Measurements from ENCODE around the gene KRT72.

Gene KRT72

GRCh38 chr12:52630008-52630500 is 28.8 kb upstream of the KRT72 start:
- H3K9ac ChIP-seq (ENCODE audit: low read depth, low read length, poor library complexity) = peak overlapping the region; percentile 75
- H3K27me3 ChIP-seq (ENCODE audit: control insufficient read depth in 3 of 3, insufficient read depth in 3 of 3, low read depth in 1 of 3, low read length in 3 of 3) = peaks cover 0 to 9% (median 0%) of the 10 kb centered on the region in 3 experiments
- peak overlapping the region; percentile 3 for H2AK5ac ChIP-seq (ENCODE audit: low read depth, low read length)
- no peak overlapping the region for H3K14ac ChIP-seq (ENCODE audit: low read length)
- no peak overlapping the region for H2AFZ ChIP-seq (ENCODE audit: low read length)
- H3K4ac ChIP-seq (ENCODE audit: low read length) = no peak overlapping the region
- no peak overlapping the region for H2BK120ac ChIP-seq (ENCODE audit: low read depth, low read length)
- no peak overlapping the region for H4K91ac ChIP-seq (ENCODE audit: low read depth, low read length, poor library complexity)
- peak overlapping the region; percentile 17 for H2BK5ac ChIP-seq (ENCODE audit: low read length)
- peaks cover 0 to 7% of the 10 kb centered on the region in 2 donors for H3K4me1 ChIP-seq (ENCODE audit: control insufficient read depth in 2 of 2, insufficient read depth in 1 of 2, low read depth in 1 of 2, low read length in 2 of 2)
- no CpG with 5 or more reads among the region's 7 CpGs for WGBS, 2 donors (ENCODE audit: extremely low coverage in 2 of 2, insufficient read length in 2 of 2, insufficient replicate concordance in 1 of 2)
- no peak overlapping the region for H3K4me2 ChIP-seq (ENCODE audit: insufficient read depth, low read length, poor library complexity, severe bottlenecking)
- peak overlapping the region; percentile 54 for H2BK15ac ChIP-seq (ENCODE audit: low read length)
- H3K4me3 ChIP-seq (ENCODE audit: low read length in 2 of 2) = no peak overlapping the region
- no peaks in the 10 kb centered on the region for H3K79me1 ChIP-seq (ENCODE audit: low read depth, low read length)
- H4K8ac ChIP-seq (ENCODE audit: low read depth, low read length) = no peak overlapping the region
- H3K36me3 ChIP-seq (replicated peaks in 1 of 2; ENCODE audit: control insufficient read depth in 2 of 2, insufficient read depth in 2 of 2, low read length in 2 of 2) = no peaks in the 10 kb centered on the region
- H2BK12ac ChIP-seq (ENCODE audit: low read length) = peak overlapping the region; percentile 41
- DNase-seq (ENCODE audit: low spot score) = no peak
- H3K27ac ChIP-seq (replicated peaks; ENCODE audit: low read length) = no peak overlapping the region
- no peaks in the 10 kb centered on the region for H3K9me3 ChIP-seq (replicated peaks in 1 of 2; ENCODE audit: control insufficient read depth in 2 of 2, insufficient read depth in 1 of 2, low read depth in 1 of 2, low read length in 2 of 2)
- no peak overlapping the region for H3K18ac ChIP-seq (ENCODE audit: low read length)
- H3K23ac ChIP-seq (ENCODE audit: low read depth, low read length, poor library complexity) = peak overlapping the region; percentile 52

GRCh38 chr12:52629281-52630007 is 28.2 kb upstream of the KRT72 start:
- Histone ChIP-seq H4K91ac (ENCODE audit: low read depth, low read length, poor library complexity) (no peak overlapping the region), H3K9ac (ENCODE audit: low read depth, low read length, poor library complexity) (no peak overlapping the region), H3K9me3 (replicated peaks in 1 of 2; ENCODE audit: control insufficient read depth in 2 of 2, insufficient read depth in 1 of 2, low read depth in 1 of 2, low read length in 2 of 2) (no peaks in the 10 kb centered on the region), H3K18ac (ENCODE audit: low read length) (peak overlapping the region; percentile 44), H3K27ac (replicated peaks; ENCODE audit: low read length) (no peak overlapping the region), H2BK12ac (ENCODE audit: low read length) (no peak overlapping the region), H3K36me3 (replicated peaks in 1 of 2; ENCODE audit: control insufficient read depth in 2 of 2, insufficient read depth in 2 of 2, low read length in 2 of 2) (no peaks in the 10 kb centered on the region), H3K4me3 (ENCODE audit: low read length in 2 of 2) (no peak overlapping the region), H2BK15ac (ENCODE audit: low read length) (peak overlapping the region; percentile 54), H3K4me2 (ENCODE audit: insufficient read depth, low read length, poor library complexity, severe bottlenecking) (no peak overlapping the region), H3K4ac (ENCODE audit: low read length) (no peak overlapping the region), H3K79me1 (ENCODE audit: low read depth, low read length) (no peaks in the 10 kb centered on the region), H3K27me3 (ENCODE audit: control insufficient read depth in 3 of 3, insufficient read depth in 3 of 3, low read depth in 1 of 3, low read length in 3 of 3) (peaks cover 0 to 9% (median 0%) of the 10 kb centered on the region in 3 experiments), H3K23ac (ENCODE audit: low read depth, low read length, poor library complexity) (no peak overlapping the region), H3K4me1 (ENCODE audit: control insufficient read depth in 2 of 2, insufficient read depth in 1 of 2, low read depth in 1 of 2, low read length in 2 of 2) (peaks cover 0 to 7% of the 10 kb centered on the region in 2 donors), H2AFZ (ENCODE audit: low read length) (no peak overlapping the region), H2BK5ac (ENCODE audit: low read length) (peak overlapping the region; percentile 79), H2BK120ac (ENCODE audit: low read depth, low read length) (no peak overlapping the region), H3K14ac (ENCODE audit: low read length) (no peak overlapping the region), H2AK5ac (ENCODE audit: low read depth, low read length) (peak overlapping the region; percentile 70), H4K8ac (ENCODE audit: low read depth, low read length) (no peak overlapping the region)
- DNase-seq (ENCODE audit: low spot score) = no peak
- no CpG with 5 or more reads among the region's 12 CpGs for WGBS, 2 donors (ENCODE audit: extremely low coverage in 2 of 2, insufficient read length in 2 of 2, insufficient replicate concordance in 1 of 2)

GRCh38 chr12:52628841-52629240 is 27.6 kb upstream of the KRT72 start:
- no peak for DNase-seq (ENCODE audit: low spot score)

GRCh38 chr12:52628111-52628507 is 26.8 kb upstream of the KRT72 start:
- Histone ChIP-seq H3K4me3 (ENCODE audit: low read length in 2 of 2) (no peak overlapping the region), H3K4me2 (ENCODE audit: insufficient read depth, low read length, poor library complexity, severe bottlenecking) (no peak overlapping the region), H3K27ac (replicated peaks; ENCODE audit: low read length) (no peak overlapping the region), H4K91ac (ENCODE audit: low read depth, low read length, poor library complexity) (no peak overlapping the region), H3K23ac (ENCODE audit: low read depth, low read length, poor library complexity) (no peak overlapping the region), H2AK5ac (ENCODE audit: low read depth, low read length) (no peak overlapping the region), H3K14ac (ENCODE audit: low read length) (no peak overlapping the region), H4K8ac (ENCODE audit: low read depth, low read length) (no peak overlapping the region), H3K27me3 (ENCODE audit: control insufficient read depth in 3 of 3, insufficient read depth in 3 of 3, low read depth in 1 of 3, low read length in 3 of 3) (peaks cover 0 to 3% (median 0%) of the 10 kb centered on the region in 3 experiments), H3K79me1 (ENCODE audit: low read depth, low read length) (no peaks in the 10 kb centered on the region), H2AFZ (ENCODE audit: low read length) (no peak overlapping the region), H3K36me3 (replicated peaks in 1 of 2; ENCODE audit: control insufficient read depth in 2 of 2, insufficient read depth in 2 of 2, low read length in 2 of 2) (no peaks in the 10 kb centered on the region), H3K4me1 (ENCODE audit: control insufficient read depth in 2 of 2, insufficient read depth in 1 of 2, low read depth in 1 of 2, low read length in 2 of 2) (peaks cover 0 to 7% of the 10 kb centered on the region in 2 donors), H2BK120ac (ENCODE audit: low read depth, low read length) (no peak overlapping the region), H2BK15ac (ENCODE audit: low read length) (no peak overlapping the region), H3K4ac (ENCODE audit: low read length) (no peak overlapping the region), H3K9ac (ENCODE audit: low read depth, low read length, poor library complexity) (no peak overlapping the region), H2BK12ac (ENCODE audit: low read length) (no peak overlapping the region), H2BK5ac (ENCODE audit: low read length) (no peak overlapping the region), H3K9me3 (replicated peaks in 1 of 2; ENCODE audit: control insufficient read depth in 2 of 2, insufficient read depth in 1 of 2, low read depth in 1 of 2, low read length in 2 of 2) (no peaks in the 10 kb centered on the region), H3K18ac (ENCODE audit: low read length) (no peak overlapping the region)
- no peak for DNase-seq (ENCODE audit: low spot score)
- no CpG with 5 or more reads among the region's 4 CpGs for WGBS, 2 donors (ENCODE audit: extremely low coverage in 2 of 2, insufficient read length in 2 of 2, insufficient replicate concordance in 1 of 2)

More at GRCh38 chr12:52628841-52629240, 27.6 kb upstream of the KRT72 start:
- Histone ChIP-seq H3K4me3 (ENCODE audit: low read length in 2 of 2) (no peak overlapping the region), H4K91ac (ENCODE audit: low read depth, low read length, poor library complexity) (no peak overlapping the region), H2AFZ (ENCODE audit: low read length) (no peak overlapping the region), H3K23ac (ENCODE audit: low read depth, low read length, poor library complexity) (peak overlapping the region; percentile 50), H3K18ac (ENCODE audit: low read length) (peak overlapping the region; percentile 44), H3K14ac (ENCODE audit: low read length) (no peak overlapping the region), H3K9me3 (replicated peaks in 1 of 2; ENCODE audit: control insufficient read depth in 2 of 2, insufficient read depth in 1 of 2, low read depth in 1 of 2, low read length in 2 of 2) (no peaks in the 10 kb centered on the region), H2BK12ac (ENCODE audit: low read length) (no peak overlapping the region), H3K9ac (ENCODE audit: low read depth, low read length, poor library complexity) (no peak overlapping the region), H2AK5ac (ENCODE audit: low read depth, low read length) (peak overlapping the region; percentile 70), H3K4ac (ENCODE audit: low read length) (no peak overlapping the region), H3K27me3 (ENCODE audit: control insufficient read depth in 3 of 3, insufficient read depth in 3 of 3, low read depth in 1 of 3, low read length in 3 of 3) (peaks cover 0 to 4% (median 0%) of the 10 kb centered on the region in 3 experiments), H3K4me1 (ENCODE audit: control insufficient read depth in 2 of 2, insufficient read depth in 1 of 2, low read depth in 1 of 2, low read length in 2 of 2) (peaks cover 0 to 7% of the 10 kb centered on the region in 2 donors), H2BK5ac (ENCODE audit: low read length) (peak overlapping the region; percentile 79), H2BK120ac (ENCODE audit: low read depth, low read length) (no peak overlapping the region), H3K4me2 (ENCODE audit: insufficient read depth, low read length, poor library complexity, severe bottlenecking) (no peak overlapping the region), H2BK15ac (ENCODE audit: low read length) (no peak overlapping the region), H3K36me3 (replicated peaks in 1 of 2; ENCODE audit: control insufficient read depth in 2 of 2, insufficient read depth in 2 of 2, low read length in 2 of 2) (no peaks in the 10 kb centered on the region), H4K8ac (ENCODE audit: low read depth, low read length) (no peak overlapping the region), H3K79me1 (ENCODE audit: low read depth, low read length) (no peaks in the 10 kb centered on the region), H3K27ac (replicated peaks; ENCODE audit: low read length) (no peak overlapping the region)
- no CpG with 5 or more reads among the region's 2 CpGs for WGBS, 2 donors (ENCODE audit: extremely low coverage in 2 of 2, insufficient read length in 2 of 2, insufficient replicate concordance in 1 of 2)

All from neuronal stem cell (in vitro differentiated cells).